HL-60/S4 (cell line): ENCODE data around the gene AMPD2.

Experiments used
- in situ Hi-C: fragments of 300-500 bp; cut with MboI; formaldehyde crosslinking; loops from 2 replicates; pipeline ENCODE4 v1.14.3; 2022; ENCODE audit warnings: low sequenced_read_pairs

AMPD2 gene

DNA sequence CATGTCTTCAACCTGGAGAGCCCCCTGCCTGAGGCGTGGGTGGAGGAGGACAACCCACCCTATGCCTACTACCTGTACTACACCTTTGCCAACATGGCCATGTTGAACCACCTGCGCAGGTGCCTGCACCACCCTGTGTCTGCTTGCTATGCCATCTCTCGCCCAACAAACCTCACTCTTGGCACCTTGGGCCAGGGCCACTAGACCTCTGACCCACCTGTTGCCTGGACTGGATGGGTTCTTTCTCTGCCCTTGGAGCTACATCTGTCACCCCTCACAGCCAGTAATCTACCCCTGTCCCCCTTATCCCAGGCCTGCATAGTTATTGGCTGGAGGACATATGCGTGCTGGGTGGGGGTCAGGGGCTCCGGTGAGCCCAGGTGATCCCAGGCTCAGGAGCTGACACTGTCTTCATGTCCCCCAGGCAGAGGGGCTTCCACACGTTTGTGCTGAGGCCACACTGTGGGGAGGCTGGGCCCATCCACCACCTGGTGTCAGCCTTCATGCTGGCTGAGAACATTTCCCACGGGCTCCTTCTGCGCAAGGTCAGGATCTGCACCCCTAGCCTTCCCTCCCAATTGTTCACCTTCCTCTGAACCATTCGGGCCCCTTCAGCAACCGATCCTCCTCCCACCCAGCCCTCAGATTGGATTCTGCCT lies 9.9 kb downstream of the AMPD2 start:
- in situ Hi-C loops = no loop called here

DNA sequence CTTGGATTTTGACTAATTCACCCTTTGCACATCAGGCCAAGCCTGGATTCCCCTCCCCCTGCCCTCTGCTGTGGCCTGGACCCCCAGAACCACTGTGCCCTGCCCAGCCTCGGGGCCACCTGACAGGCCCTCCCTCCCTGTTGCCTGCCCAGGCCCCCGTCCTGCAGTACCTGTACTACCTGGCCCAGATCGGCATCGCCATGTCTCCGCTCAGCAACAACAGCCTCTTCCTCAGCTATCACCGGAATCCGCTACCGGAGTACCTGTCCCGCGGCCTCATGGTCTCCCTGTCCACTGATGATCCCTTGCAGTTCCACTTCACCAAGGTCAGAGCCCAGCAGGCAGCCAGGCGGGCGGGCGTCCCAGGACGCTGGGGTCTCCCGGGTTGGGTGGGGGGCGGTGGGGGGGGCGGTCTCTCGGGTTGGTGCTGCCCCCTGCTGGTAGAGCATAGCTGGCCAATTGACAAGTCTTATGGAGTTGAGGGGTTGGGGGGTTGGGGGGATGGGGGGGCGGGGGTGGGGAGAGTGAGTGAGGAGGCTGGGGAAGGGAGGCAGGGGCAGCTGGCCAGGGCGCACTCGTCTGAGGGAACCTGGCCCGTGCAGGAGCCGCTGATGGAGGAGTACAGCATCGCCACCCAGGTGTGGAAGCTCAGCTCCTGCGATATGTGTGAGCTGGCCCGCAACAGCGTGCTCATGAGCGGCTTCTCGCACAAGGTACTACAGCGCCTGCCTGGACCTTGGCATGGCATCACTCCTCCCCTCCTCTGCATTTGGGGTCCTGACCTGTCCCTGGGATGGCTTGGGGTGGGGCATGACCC lies 10.7 kb downstream of the AMPD2 start:
- in situ Hi-C loops = no loop called here

DNA sequence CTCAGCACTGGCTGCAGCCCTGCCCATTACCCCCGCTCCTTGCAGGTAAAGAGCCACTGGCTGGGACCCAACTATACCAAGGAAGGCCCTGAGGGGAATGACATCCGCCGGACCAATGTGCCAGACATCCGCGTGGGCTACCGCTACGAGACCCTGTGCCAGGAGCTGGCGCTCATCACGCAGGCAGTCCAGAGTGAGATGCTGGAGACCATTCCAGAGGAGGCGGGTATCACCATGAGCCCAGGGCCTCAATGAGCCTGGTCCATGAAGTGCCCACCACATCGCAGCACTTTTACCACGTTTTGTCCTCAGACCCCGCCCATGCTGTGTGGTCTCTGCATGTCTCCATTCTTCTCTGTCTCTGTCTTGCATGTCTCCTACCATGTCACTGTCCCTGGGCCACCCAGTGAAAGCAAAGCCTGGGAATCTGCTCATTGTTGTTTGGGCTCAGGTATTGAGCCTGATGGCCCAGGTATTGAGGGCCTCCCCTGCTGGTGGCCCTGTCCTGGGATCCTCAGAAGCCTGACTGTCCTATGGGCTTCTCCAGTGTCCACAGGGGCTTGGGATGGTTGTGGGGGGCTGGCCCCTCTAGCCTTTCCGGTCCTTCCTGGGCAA lies 11.4 kb downstream of the AMPD2 start:
- in situ Hi-C loops = no loop called here

DNA sequence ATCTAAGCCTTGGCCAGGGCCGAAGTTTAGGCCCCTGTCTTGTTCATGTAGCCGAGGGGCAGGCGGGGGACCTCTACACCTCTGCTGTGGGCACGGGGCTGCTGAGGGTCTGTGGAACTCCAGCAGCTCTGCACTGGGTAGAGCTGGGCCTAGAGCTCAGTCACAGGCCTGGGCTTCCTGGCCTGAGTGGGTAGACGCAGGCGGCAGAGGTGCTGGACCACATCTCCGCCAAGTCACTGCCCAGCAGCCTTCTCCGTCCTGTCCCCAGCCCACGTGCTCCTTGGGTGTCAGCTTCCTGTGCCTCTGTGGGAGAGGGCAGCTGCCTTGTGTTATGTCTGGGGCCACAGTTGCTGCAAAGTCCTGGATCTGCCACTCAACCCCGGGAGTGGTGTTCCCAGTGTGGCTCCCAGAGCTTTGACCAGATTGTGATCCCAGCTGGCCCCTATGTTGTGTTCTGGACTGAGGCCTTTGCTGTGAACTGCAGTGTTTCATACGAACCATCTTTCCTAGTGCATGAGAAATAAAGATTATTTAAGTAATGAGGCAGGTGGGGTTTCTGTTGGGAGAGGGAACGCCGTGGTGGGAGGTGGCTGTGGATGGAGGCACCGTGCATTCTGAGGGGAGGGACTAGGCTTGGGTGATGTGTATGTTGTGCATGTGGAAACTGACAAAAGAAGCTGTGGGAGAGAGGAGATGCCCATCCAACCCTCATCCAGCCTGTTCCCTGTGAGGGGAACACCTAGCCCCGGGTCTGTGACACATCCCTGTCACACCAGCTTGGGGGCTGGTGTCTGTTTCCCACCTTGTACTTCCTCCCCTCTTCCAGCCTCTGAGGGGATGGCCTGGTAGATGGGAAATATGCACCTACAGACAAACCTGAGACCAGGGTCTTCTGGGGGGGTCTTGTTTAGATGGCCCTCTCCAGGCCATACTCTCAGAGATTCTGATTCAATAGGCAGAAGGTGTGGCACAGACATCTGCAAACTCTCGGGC lies 12.2 kb downstream of the AMPD2 start:
- in situ Hi-C loops = no loop called here

DNA sequence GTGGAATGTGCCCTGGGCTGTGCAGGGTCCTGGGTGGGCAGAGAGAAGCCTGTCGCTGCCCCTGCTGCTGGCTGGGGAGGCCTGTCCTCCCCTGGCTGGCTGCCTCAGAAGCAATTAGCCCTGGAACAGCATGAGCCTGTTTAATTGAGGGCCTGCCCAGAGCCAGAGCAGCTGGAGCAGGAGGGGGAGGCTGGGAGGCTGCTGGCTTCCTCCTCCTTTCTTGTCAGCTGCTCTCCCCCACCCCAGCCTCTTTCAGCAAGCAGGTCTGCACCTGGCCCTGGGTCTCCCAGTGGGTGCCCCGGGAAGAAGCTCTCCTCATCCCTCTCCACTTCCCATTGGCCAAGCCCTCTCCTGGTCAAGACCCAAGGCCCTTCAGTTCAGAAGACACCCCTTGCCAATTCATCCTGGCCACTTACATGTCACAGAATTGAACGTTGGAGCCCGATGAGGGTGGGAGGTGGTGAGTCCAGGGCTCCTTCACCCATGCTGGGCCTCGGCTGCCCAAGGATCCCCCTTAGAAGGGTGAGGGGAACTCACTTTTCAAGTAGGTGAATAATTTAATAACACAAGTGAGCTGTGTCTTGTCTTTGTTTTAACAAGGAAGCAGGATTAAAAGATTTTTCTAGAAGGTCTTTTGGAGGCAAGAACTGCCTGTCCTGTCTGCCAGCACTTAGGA lies 13.2 kb downstream of the AMPD2 start:
- in situ Hi-C loops = no loop called here

DNA sequence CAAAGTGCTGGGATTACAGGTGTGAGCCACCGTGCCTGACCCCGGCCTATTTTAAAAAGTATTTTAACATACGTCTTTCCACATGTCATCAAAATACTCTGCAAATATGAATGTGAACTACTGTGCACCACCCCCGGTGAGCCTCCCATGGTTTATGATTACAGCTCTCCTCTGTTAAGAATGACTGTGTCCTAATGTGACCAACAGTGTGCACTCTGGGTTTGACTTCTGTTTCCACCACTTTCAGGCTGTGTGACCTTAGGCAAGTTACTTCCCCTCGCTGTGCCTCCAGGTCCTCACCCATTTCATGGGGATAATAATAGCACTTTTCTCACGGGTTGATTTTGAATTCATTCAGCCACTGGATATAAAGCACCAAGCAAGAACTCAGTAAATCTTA lies 14.7 kb downstream of the AMPD2 start:
- in situ Hi-C loops = no loop called here

DNA sequence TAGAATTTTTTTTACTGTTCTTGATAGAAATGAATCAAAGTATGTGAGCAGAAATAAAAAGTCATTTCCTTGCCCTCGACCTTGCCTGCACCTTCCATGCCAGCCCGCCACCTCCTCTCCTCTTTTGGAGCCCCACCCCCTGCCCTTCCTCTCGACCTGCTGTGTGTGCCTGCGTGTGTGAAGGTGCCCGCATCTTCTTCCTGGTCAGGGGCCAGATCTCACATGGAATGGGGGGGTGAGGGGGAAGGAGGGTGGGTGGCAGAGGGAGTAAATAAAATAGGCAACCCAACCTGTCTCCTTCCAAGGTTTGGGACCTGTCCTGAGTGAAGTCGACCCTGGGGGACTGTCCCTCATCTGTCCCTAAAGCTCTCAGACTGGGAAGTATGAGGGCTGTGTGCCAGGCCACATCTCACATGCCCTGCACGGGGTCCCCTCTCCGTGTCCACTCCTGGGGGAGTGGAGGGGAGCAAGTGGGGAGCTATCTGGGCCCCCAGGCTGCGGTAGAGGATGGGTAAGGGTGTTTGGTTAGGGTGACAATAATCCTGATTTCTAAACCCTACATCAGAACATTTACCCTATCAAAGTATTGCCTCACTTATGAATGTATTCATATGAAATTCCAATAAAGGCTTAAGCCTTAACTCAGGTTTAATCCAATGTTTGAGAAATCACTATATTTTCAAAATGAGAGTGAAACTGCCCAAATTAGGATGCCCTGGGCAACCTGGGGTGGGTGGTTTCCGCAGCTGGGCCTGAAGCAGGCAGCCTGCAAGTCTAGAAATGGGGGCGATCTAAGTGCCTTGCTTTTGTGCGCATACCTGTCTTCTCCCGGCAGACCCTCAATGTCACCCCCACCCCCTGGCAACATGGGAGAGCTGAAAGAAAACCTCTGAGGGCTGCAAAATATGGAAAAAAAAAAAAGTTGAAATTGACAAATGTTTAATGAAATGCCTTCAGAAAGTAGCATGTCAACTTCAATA lies 15.4 kb downstream of the AMPD2 start:
- in situ Hi-C loops = no loop called here

DNA sequence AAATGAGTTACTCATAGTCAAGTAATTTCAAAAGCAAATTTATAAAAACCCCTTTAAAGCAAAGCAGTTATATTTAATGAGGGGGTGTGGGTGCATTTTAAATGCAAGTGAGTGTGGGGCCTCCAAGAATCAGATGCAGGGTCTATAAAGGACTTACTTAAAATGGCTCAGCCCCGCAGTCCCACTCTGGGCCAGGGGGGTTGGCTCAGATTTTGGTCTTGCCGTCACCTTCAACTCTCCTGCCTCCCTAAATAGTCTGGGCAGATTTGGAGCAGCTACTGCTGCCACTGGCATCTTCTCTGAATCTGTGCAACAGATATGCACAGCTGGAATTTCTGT lies 16.2 kb downstream of the AMPD2 start:
- in situ Hi-C loops = no loop called here

DNA sequence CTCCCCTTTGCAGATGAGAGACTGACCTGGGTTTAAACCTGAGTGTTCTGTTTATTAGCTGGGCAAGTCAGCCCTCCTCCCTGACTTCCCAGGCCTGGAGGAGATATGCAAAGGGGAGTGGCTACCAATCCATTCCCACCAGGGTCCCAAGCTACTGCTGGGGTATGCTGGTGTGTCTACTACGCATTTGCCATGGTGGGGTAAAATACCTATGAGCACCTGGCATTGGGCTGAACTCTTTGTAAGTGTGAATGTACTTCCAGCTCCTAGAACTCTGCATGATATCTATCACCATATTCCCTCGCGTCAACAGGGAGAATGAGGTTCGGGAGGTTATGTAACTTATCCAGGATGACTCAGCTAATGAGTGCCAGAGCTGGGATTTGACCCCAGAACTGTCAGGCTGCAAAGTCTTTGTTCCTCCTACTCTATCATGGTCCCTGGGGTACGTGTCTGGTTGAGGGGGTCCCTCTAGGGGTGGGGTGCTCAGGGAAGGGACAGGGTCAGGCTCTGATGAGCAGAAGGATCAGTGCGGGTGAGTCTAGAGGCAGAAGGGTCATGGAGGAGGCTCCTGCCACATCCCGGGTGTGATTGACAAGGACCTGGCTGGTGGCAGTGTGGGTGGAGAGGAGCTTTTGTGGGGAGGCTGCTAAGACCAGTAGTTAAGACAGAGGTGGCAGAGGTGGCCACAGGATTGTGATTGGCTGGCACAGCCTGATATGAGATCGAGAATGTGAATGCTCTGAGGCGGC lies 16.7 kb downstream of the AMPD2 start:
- in situ Hi-C loops = no loop called here

DNA sequence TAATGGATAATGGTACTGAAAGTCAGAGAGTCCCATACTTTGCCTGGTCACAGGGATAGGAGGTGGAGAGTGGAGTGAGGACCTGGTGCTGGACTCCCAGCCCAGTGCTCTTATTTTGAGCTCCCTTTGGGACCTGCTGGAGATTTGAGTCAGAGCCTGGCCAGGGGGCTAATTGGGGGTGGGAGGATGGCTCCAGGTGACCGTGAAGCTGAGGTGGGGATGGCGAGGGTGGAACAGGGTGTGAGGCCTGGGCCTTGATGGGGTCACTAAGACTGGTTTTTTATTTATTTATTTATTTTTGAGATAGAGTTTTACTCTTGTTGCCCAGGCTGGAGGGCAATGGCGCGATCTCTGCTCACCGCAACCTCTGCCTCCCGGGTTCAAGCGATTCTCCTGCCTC lies 17.8 kb downstream of the AMPD2 start:
- in situ Hi-C loops = no loop called here

DNA sequence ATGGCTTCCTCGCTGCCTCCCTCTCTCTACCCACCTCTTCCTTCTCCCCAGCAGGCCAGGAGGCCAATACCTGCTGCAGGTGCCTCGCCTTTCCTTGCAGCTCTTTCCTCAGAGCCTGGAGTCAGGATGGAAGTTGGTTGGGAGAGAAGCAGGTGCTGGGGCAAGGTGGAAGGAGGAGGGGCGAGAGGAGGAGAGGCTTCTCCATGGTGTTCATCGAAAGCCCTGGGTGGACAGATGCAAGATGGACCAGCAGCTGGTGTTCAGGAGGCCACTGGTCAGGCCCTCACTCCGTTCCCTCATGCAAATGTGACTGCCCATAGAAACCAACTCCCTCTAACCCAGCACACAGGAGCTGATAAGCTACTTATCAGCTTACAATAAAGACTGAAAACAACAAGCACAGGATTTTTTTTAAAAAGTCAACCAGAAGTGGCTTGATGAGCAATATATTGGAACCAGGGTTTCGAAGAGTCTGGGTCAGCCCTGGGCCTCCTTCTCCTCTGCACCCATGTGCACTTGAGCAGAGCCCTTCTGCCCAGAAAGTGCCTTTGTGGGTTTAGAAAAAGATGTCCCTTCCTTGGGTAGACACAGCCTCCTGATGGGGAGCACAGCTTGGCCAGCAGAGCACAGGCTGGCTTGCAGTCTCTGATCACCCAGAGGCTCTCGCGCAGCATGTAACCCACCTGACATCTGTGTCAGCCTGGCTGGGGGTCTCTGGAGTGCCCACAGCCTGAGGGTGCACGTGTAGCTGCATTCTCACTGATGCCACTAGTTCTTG lies 19.6 kb downstream of the AMPD2 start:
- in situ Hi-C loops = no loop called here

DNA sequence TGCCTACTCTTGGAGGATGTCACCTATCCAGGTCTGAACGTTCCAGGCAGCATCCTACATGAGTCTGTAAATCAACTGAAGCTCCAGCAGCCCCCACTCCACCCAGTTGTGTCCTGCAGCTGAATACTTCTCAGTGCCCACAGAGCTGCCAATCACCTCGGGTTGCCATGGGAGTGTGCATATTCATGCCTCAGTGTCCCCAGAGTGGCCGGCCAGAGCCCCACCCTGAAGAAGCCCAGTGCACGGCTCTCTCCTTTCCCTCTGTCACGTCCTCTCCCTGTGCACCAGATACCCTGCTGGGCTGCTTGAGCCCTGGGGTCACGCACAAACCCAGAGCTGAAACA lies 20.2 kb downstream of the AMPD2 start:
- in situ Hi-C loops = loop anchor here (5.0 kb wide), 1 partner anchor 132 kb away; no protein-coding TSS in a partner anchor

DNA sequence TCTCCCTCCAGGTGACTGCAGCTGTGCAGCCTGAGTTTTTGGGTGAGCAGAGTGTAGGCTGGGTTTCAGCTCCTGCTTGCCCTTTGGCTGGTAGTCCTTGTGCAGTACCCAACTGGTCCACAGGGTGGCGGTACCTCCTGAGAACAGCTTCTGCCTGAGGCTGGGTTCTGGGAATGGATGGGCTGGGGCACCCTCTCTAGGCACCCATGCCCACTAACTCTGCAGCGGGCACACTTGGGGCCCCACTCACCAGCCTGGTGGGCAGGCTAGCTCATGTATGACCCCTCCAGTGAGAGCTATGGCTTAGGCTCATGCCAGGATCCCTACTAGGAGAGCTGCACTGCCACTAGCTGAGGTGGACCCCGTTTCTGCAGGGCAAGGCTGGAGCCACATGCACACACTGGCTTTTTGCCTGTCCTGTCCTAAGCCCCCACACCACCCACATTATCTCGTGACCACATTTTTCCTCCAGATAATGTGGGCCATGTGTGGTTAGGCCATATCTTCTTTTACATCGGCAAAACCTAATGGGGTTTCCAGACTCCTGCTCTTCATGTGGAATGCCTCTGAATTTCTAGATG lies 20.7 kb downstream of the AMPD2 start:
- in situ Hi-C loops = loop anchor here (5.0 kb wide), 1 partner anchor 132 kb away; no protein-coding TSS in a partner anchor

DNA sequence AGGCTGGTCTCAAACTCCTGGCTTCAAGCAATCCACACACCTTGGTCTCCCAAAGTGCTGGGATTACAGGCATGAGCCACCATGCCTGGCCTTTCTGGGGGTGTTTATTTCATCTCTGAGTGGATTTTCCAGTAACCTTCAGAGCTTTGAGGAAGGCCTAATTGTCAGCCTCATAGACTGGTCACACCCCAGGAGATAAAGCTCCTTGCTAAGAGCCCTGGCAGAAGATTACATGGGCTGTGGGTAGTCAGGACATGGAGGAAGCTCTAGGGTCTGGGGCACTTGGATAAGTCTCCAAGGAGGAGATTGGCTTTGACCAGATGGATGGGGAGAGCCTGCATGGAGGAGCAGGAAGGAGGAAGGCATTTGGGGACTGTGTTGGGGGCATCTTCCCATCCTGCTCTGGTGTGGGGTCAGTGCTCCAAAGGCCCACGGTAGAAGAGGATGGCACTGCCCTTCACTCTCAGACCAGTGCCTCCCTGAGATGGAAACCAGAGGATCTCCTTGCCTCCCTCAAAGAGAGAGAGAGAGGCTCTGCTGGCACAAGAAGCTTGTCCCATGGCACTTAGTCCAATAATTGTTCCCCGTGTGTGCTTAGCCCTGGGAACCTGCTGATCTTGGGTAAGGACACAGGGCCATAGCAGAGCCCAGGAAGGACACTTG lies 21.6 kb downstream of the AMPD2 start:
- in situ Hi-C loops = loop anchor here (5.0 kb wide), 1 partner anchor 131 kb away; no protein-coding TSS in a partner anchor

DNA sequence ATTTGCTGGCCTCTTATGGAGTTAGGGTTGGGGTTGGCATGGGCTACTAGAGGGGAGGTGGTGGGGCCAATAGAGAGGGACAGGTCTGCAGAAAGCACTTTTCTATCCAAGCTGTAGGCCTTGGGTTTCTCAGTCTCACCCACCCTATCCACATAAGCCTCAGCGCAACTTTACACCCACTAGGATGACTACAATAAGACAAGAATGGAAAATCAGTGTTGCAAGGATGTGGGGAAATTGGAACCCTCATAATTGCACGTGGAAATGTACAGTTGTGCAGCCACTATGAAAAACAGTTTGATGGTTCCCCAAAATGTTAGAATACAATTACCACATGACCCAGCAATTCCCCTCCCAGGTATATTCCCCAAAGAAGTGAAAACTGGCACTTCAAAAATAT lies 22.2 kb downstream of the AMPD2 start:
- in situ Hi-C loops = loop anchor here (5.0 kb wide), 1 partner anchor 130 kb away; no protein-coding TSS in a partner anchor

DNA sequence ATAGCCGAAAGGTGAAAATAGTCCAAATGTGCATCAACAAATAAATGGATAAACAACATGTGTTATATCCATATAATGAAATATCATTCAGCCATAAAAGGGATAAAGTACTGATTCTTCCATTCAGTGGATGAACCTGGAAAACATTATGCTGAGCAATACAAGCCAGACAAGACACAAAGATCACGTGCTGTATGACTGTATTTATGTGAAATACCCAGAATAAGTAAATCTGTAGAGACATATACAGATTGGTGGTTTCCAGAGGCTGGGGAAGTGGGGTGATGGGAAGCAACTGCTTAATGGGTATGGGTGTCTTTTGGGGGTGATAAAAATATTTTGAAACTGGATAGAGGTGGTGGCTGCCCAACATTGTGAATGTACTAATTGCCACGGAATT lies 23.0 kb downstream of the AMPD2 start:
- in situ Hi-C loops = loop anchor here (5.0 kb wide), 1 partner anchor 130 kb away; no protein-coding TSS in a partner anchor
